Colonic mucosa (tissue), 4 donors: ENCODE data around the gene MTHFR. TPM values are rescaled to one million over a fixed set of nuclear protein-coding genes. Genes with fewer than 3 reads are reported as not detected.

Source experiments
- DNase-seq: peaks from one replicate; pipeline ENCODE4 v3.0.0-alpha.2; 2020
- H3K27ac ChIP-seq: fragments of 200-600 bp; one replicate; pipeline ENCODE4 v1.8.0; 2021
- H3K27me3 ChIP-seq: fragments of 200-600 bp; one replicate; pipeline ENCODE4 v1.8.0; 2021
- H3K36me3 ChIP-seq: fragments of 200-600 bp; one replicate; pipeline ENCODE4 v1.8.0; 2021
- H3K4me1 ChIP-seq: fragments of 200-600 bp; one replicate; pipeline ENCODE4 v1.8.0; 2021; ENCODE audit warnings: mild to moderate bottlenecking
- H3K4me3 ChIP-seq: fragments of 200-600 bp; one replicate; pipeline ENCODE4 v1.8.0; 2021
- H3K9ac ChIP-seq, 2 donors: one replicate each; pipeline ENCODE4 v1.7.0; 2013; ENCODE audit warnings: control low read depth in 2 of 2, low read depth in 2 of 2, low read length in 2 of 2
- H3K9me3 ChIP-seq: fragments of 200-600 bp; one replicate; pipeline ENCODE4 v1.8.0; 2021
- CTCF ChIP-seq: fragments of 200-600 bp; IDR thresholded peaks from one replicate; pipeline ENCODE4 v1.8.0; 2022; ENCODE audit warnings: antibody characterized with exemption, mild to moderate bottlenecking
- intact Hi-C: fragments of 100-400 bp; cut with DNase I; formaldehyde crosslinking; loops from one replicate; pipeline ENCODE4 v1.14.1; 2022
- total RNA-seq, 2 donors: library from RNA; stranded (reverse); fragmentation: NEBNext Ultra II Directional in 1 of 2; extraction: Animal tissue kit (Norgen Biotek cat#: 25700) in 1 of 2; gene quantifications; one replicate each; pipeline ENCODE4 v1.2.1, GENCODE V29; 2021
- donor health status: healthy.
- donor health status: DM: no; HTN: no; CAD: no.
- donor health status: DM: no; HTN: no; CAD: no.

Gene MTHFR
- total RNA-seq, 2 donors from 2014 or later: 23.8 to 30.4 TPM

- no peak overlapping the region for H3K27ac ChIP-seq
- H3K9ac ChIP-seq: no peak overlapping the region
- no peak for DNase-seq
- H3K9me3 ChIP-seq: no peaks in the 10 kb centered on the region
- H3K4me1 ChIP-seq: no peaks in the 10 kb centered on the region
- H3K4me3 ChIP-seq: no peak overlapping the region
- no peaks in the 10 kb centered on the region for H3K27me3 ChIP-seq
- intact Hi-C loops: loop anchor here (5.0 kb wide), 1 partner anchor 130 kb away; no protein-coding TSS in a partner anchor
- peaks cover 38% of the 10 kb centered on the region for H3K36me3 ChIP-seq
- no peak for TF ChIP-seq CTCF
Measured at GRCh38 chr1:11836955-11837766, 31.4 kb upstream of the MTHFR start.

- H3K9me3 ChIP-seq: no peaks in the 10 kb centered on the region
- no peak for DNase-seq
- H3K9ac ChIP-seq: no peak overlapping the region
- no peak overlapping the region for H3K4me3 ChIP-seq
- no peak for TF ChIP-seq CTCF
- peaks cover 28% of the 10 kb centered on the region for H3K36me3 ChIP-seq
- H3K27ac ChIP-seq: no peak overlapping the region
- no peaks in the 10 kb centered on the region for H3K27me3 ChIP-seq
- H3K4me1 ChIP-seq: no peaks in the 10 kb centered on the region
- intact Hi-C loops: loop anchor here (5.0 kb wide), 1 partner anchor 132 kb away; no protein-coding TSS in a partner anchor
Measured at GRCh38 chr1:11835441-11836225, 29.9 kb upstream of the MTHFR start.

GRCh38 chr1:11833900-11834299 is 28.1 kb upstream of the MTHFR start:
- H3K27ac ChIP-seq: no peak overlapping the region
- TF ChIP-seq CTCF: no peak
- no peak for DNase-seq
- no peaks in the 10 kb centered on the region for H3K9me3 ChIP-seq
- H3K4me3 ChIP-seq: no peak overlapping the region
- no peaks in the 10 kb centered on the region for H3K4me1 ChIP-seq
- H3K36me3 ChIP-seq: peaks cover 21% of the 10 kb centered on the region
- intact Hi-C loops: no loop called here
- H3K27me3 ChIP-seq: no peaks in the 10 kb centered on the region
- no peak overlapping the region for H3K9ac ChIP-seq

GRCh38 chr1:11833497-11833896 is 27.7 kb upstream of the MTHFR start:
- H3K36me3 ChIP-seq: peaks cover 21% of the 10 kb centered on the region
- no peaks in the 10 kb centered on the region for H3K4me1 ChIP-seq
- DNase-seq: no peak
- no peak overlapping the region for H3K9ac ChIP-seq
- intact Hi-C loops: no loop called here
- H3K4me3 ChIP-seq: no peak overlapping the region
- no peaks in the 10 kb centered on the region for H3K9me3 ChIP-seq
- no peaks in the 10 kb centered on the region for H3K27me3 ChIP-seq
- TF ChIP-seq CTCF: no peak
- no peak overlapping the region for H3K27ac ChIP-seq

- intact Hi-C loops: no loop called here
- H3K27ac ChIP-seq: no peak overlapping the region
- no peaks in the 10 kb centered on the region for H3K4me1 ChIP-seq
- no peak overlapping the region for H3K9ac ChIP-seq
- TF ChIP-seq CTCF: no peak
- peaks cover 20% of the 10 kb centered on the region for H3K36me3 ChIP-seq
- no peaks in the 10 kb centered on the region for H3K9me3 ChIP-seq
- H3K27me3 ChIP-seq: no peaks in the 10 kb centered on the region
- DNase-seq: no peak
- no peak overlapping the region for H3K4me3 ChIP-seq
Measured at GRCh38 chr1:11831945-11832725, 26.4 kb upstream of the MTHFR start.
